Measurements from ENCODE around the gene TSC22D2. TPM values are rescaled to one million over a fixed set of nuclear protein-coding genes. Genes with fewer than 3 reads are reported as not detected.
A peak's percentile ranks its signal among the peaks of the same experiment; 100 is the strongest.

Gene TSC22D2
- total RNA-seq, 1 donor from 2014 or later: 68.7 TPM

GRCh38 chr3:150372320-150372719 is 35.8 kb upstream of the TSC22D2 start:
- Mint-ChIP-seq H3K4me1 (peaks cover 61% of the 10 kb centered on the region), H3K27me3 (ENCODE audit: low read depth) (no peaks in the 10 kb centered on the region), H3K4me3 (no peak overlapping the region), H3K36me3 (no peaks in the 10 kb centered on the region), H3K9me3 (no peaks in the 10 kb centered on the region), H3K27ac (peak overlapping the region; percentile 92)
- no peak for DNase-seq (ENCODE audit: low spot score in 2 of 2, unreplicated experiment in 2 of 2)
- TF ChIP-seq CTCF (IDR thresholded peaks at IDR 0.05; ENCODE audit: unreplicated experiment): no peak

GRCh38 chr3:150372722-150373121 is 35.4 kb upstream of the TSC22D2 start:
- no peak for TF ChIP-seq CTCF (IDR thresholded peaks at IDR 0.05; ENCODE audit: unreplicated experiment)
- no peak for DNase-seq (ENCODE audit: low spot score in 2 of 2, unreplicated experiment in 2 of 2)
- H3K9me3 Mint-ChIP-seq: no peaks in the 10 kb centered on the region
- no peaks in the 10 kb centered on the region for H3K27me3 Mint-ChIP-seq (ENCODE audit: low read depth)
- H3K4me3 Mint-ChIP-seq: no peak overlapping the region
- no peaks in the 10 kb centered on the region for H3K36me3 Mint-ChIP-seq
- H3K4me1 Mint-ChIP-seq: peaks cover 61% of the 10 kb centered on the region
- peak overlapping the region; percentile 92 for H3K27ac Mint-ChIP-seq

- no peaks in the 10 kb centered on the region for H3K9me3 Mint-ChIP-seq
- H3K4me1 Mint-ChIP-seq: peaks cover 61% of the 10 kb centered on the region
- H3K36me3 Mint-ChIP-seq: no peaks in the 10 kb centered on the region
- H3K4me3 Mint-ChIP-seq: no peak overlapping the region
- peak overlapping the region; percentile 14 for H3K27ac Mint-ChIP-seq
- no peak for DNase-seq (ENCODE audit: low spot score in 2 of 2, unreplicated experiment in 2 of 2)
- no peaks in the 10 kb centered on the region for H3K27me3 Mint-ChIP-seq (ENCODE audit: low read depth)
- TF ChIP-seq CTCF (IDR thresholded peaks at IDR 0.05; ENCODE audit: unreplicated experiment): no peak
Measured at GRCh38 chr3:150373234-150373875, 34.7 kb upstream of the TSC22D2 start.

GRCh38 chr3:150374975-150375374 is 33.1 kb upstream of the TSC22D2 start:
- H3K36me3 Mint-ChIP-seq: no peaks in the 10 kb centered on the region
- no peak for TF ChIP-seq CTCF (IDR thresholded peaks at IDR 0.05; ENCODE audit: unreplicated experiment)

GRCh38 chr3:150376001-150376848 is 31.9 kb upstream of the TSC22D2 start:
- TF ChIP-seq CTCF (IDR thresholded peaks at IDR 0.05; ENCODE audit: unreplicated experiment): no peak
- Mint-ChIP-seq H3K27ac (peak overlapping the region; percentile 70), H3K27me3 (ENCODE audit: low read depth) (no peaks in the 10 kb centered on the region), H3K9me3 (no peaks in the 10 kb centered on the region), H3K4me3 (no peak overlapping the region), H3K4me1 (peaks cover 44% of the 10 kb centered on the region), H3K36me3 (no peaks in the 10 kb centered on the region)
- no peak for DNase-seq (ENCODE audit: low spot score in 2 of 2, unreplicated experiment in 2 of 2)

More at GRCh38 chr3:150374975-150375374, 33.1 kb upstream of the TSC22D2 start:
- no peak for DNase-seq (ENCODE audit: low spot score in 2 of 2, unreplicated experiment in 2 of 2)
- no peaks in the 10 kb centered on the region for H3K27me3 Mint-ChIP-seq (ENCODE audit: low read depth)
- H3K4me1 Mint-ChIP-seq: peaks cover 53% of the 10 kb centered on the region
- H3K27ac Mint-ChIP-seq: peak overlapping the region; percentile 70
- H3K9me3 Mint-ChIP-seq: no peaks in the 10 kb centered on the region
- no peak overlapping the region for H3K4me3 Mint-ChIP-seq
